Measurements from ENCODE around the gene ANO9. TPM values are rescaled to one million over a fixed set of nuclear protein-coding genes. Genes with fewer than 3 reads are reported as not detected.

ANO9 gene
- total RNA-seq, 4 donors from 2014 or later, result 0.59 to 8.2 (median 1.1) TPM

DNA sequence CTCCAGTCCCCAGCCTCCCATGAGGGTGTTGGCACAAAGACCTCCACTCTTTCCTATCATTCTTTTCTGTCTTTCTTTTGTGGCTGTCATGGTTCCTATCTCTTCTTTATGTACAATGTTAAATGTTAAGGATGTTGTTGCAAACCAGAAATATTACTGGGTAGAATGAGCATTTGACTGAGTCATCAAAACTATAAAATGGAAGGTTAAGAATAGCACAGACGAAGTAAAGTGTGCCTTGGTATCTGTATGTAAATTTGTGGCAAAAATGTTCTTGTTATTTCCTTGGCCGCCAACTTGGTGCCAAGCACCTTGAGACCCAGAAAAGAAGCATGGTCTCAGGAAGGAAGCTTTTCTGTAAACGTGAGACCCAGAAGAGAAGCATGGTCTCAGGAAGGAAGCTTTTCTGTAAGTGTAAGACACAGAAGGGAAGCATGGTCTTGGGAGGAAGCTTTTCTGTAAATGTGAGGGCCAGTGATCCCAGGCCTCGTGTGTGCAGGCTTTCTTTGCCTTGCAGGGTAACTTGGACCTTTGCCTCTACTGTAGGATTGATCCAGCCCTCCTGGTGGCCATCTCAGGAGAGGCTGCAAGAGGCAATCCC, 54.5 kb downstream of the ANO9 start:
- H3K36me3 ChIP-seq, result no peaks in the 10 kb centered on the region
- intact Hi-C loops (cut with DNase I; ENCODE audit: low total_unique reads), result no loop called here
- H3K27ac ChIP-seq, result no peak overlapping the region
- H3K9me3 ChIP-seq, result no peaks in the 10 kb centered on the region
- H3K27me3 ChIP-seq, result no peaks in the 10 kb centered on the region
- H3K4me3 ChIP-seq, result no peak overlapping the region
- no peaks in the 10 kb centered on the region for H3K4me1 ChIP-seq
- TF ChIP-seq CTCF (IDR thresholded peaks at IDR 0.05), result no peak
- TF ChIP-seq POLR2A (IDR thresholded peaks at IDR 0.05), result no peak
- DNase-seq, result no peak

- intact Hi-C loops (cut with DNase I; ENCODE audit: low total_unique reads), result no loop called here
- TF ChIP-seq POLR2A (IDR thresholded peaks at IDR 0.05) (no peak), CTCF (IDR thresholded peaks at IDR 0.05) (no peak)
- Histone ChIP-seq H3K27ac (no peak overlapping the region), H3K36me3 (no peaks in the 10 kb centered on the region), H3K4me3 (no peak overlapping the region), H3K4me1 (no peaks in the 10 kb centered on the region), H3K27me3 (no peaks in the 10 kb centered on the region), H3K9me3 (no peaks in the 10 kb centered on the region)
- DNase-seq, result no peak
Observed at GRCh38 chr11:386483-386882, 55.3 kb downstream of the ANO9 start.

GRCh38 chr11:385594-386351, 56.0 kb downstream of the ANO9 start:
- no peaks in the 10 kb centered on the region for H3K4me1 ChIP-seq
- intact Hi-C loops (cut with DNase I; ENCODE audit: low total_unique reads), result no loop called here
- H3K36me3 ChIP-seq, result no peaks in the 10 kb centered on the region
- no peak for DNase-seq
- no peaks in the 10 kb centered on the region for H3K9me3 ChIP-seq
- no peak overlapping the region for H3K27ac ChIP-seq
- TF ChIP-seq CTCF (IDR thresholded peaks at IDR 0.05) (no peak), POLR2A (IDR thresholded peaks at IDR 0.05) (no peak)
- H3K4me3 ChIP-seq, result no peak overlapping the region
- no peaks in the 10 kb centered on the region for H3K27me3 ChIP-seq

DNA sequence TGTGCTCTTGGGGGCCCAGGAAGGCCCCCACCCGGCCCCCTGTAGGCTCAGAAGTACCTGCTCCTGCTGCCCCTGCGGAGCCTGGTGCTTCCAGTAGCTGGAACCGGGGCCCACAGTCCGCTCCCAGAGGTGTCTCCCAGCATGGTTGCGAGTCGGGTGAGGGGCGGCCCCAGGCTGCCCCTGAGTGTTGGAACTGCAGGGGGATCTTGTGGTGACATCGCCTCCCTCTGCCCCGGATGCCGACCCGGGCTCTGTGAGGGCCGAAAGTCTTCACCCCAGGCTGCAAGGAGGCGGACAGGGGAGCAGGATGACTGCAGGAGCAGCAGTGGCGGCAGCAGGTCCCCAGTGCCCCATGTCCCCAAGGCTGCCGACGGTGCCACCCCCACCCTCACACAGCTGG, 57.3 kb downstream of the ANO9 start:
- DNase-seq, result no peak
- TF ChIP-seq CTCF (IDR thresholded peaks at IDR 0.05) (no peak), POLR2A (IDR thresholded peaks at IDR 0.05) (no peak)
- no peak overlapping the region for H3K27ac ChIP-seq
- no peaks in the 10 kb centered on the region for H3K27me3 ChIP-seq
- no peaks in the 10 kb centered on the region for H3K4me1 ChIP-seq
- no peaks in the 10 kb centered on the region for H3K9me3 ChIP-seq
- H3K4me3 ChIP-seq, result no peak overlapping the region
- intact Hi-C loops (cut with DNase I; ENCODE audit: low total_unique reads), result no loop called here
- no peaks in the 10 kb centered on the region for H3K36me3 ChIP-seq

- Histone ChIP-seq H3K9me3 (no peaks in the 10 kb centered on the region), H3K36me3 (no peaks in the 10 kb centered on the region), H3K27ac (no peak overlapping the region), H3K4me3 (no peak overlapping the region), H3K4me1 (no peaks in the 10 kb centered on the region), H3K27me3 (no peaks in the 10 kb centered on the region)
- no peak for TF ChIP-seq CTCF (IDR thresholded peaks at IDR 0.05)
- no peak for TF ChIP-seq POLR2A (IDR thresholded peaks at IDR 0.05)
- intact Hi-C loops (cut with DNase I; ENCODE audit: low total_unique reads), result no loop called here
- DNase-seq, result no peak
Observed at GRCh38 chr11:383431-383830, 58.4 kb downstream of the ANO9 start.
